Right ventricle myocardium inferior (tissue), 1 donor: ENCODE measurements around the gene HECTD4. TPM values are rescaled to one million over a fixed set of nuclear protein-coding genes. Genes with fewer than 3 reads are reported as not detected.
A peak's percentile ranks its signal among the peaks of the same experiment; 100 is the strongest.
"Not testable (repeated sequence)": the region's sequence is repeated elsewhere in the genome, so short reads cannot be mapped to it uniquely, and the experiment has no call there.

ENCODE experiments used
- ATAC-seq: fragments of 200-7000 bp; cut with Tn5 transposase; one replicate; pipeline ENCODE4 v1.9.1; 2020; ENCODE audit warnings: mild to moderate bottlenecking, moderate library complexity
- DNase-seq: peaks from one replicate; pipeline ENCODE4 v3.0.0; 2021; ENCODE audit errors: missing footprints
- intact Hi-C: fragments of 100-400 bp; cut with DNase I; formaldehyde crosslinking; loops from one replicate; pipeline ENCODE4 v1.11.0; 2022
- microRNA-seq: library from miRNA; unstranded; fragments of <30 nt; microRNA quantifications from one replicate; pipeline ENCODE4 v1.2.0, GENCODE V29; 2020
- total RNA-seq: library from RNA; stranded (reverse); fragmentation: NEBNext Ultra II Directional; extraction: Animal tissue kit (Norgen Biotek cat#: 25700); gene quantifications from one replicate; pipeline ENCODE4 v1.2.1, GENCODE V29; 2021
- donor health status: DM: no; HTN: yes; CAD: no; lungs with severe emphysema.

Gene HECTD4
- total RNA-seq, 1 donor from 2014 or later, result 22.6 TPM

DNA sequence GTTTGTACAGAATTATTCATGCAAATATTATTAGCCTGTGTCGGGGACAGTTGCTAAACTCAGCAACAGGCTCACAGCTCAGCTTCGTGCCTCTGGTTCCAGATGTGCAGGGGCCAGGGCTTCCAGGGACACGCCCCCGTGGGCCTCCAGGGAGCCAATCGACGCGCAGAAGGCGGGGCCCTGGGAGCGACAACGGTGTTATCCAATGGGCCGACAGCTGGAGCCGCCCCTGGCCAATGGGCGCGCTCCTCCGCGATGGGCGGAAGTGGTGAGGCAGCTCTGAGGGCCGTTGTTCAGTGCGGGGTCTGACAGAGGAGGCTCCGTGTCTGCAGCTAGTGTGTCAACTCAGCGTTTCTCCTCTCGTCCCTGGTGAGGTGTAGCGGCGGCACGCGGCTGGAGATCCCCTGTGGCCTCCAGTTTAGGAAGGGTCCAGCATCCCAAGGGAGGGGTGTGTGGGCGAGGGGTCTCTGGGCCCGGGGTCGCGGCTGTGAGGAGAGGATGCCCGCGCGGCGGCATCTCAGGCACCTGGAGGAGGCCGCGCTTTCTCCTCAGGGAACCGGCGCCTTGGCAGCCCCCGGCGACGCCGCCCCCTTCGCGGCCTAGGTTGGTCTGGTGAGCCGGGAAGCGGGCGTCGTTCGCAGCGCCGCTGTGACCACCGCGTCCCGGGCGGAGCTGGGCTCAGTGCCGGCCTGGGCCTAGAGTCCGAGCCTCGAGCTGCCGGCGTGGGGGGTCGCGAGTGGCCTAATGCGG is 256.8 kb downstream of the HECTD4 start, which contains the start of gene TRAFD1:
Gene TRAFD1 (plus strand): TSS at position 311 of the 750 bp plus-strand sequence. CDS start 4,963 bp downstream, outside the sequence.
- ATAC-seq, result peak; percentile 98
- peak; percentile 98 for DNase-seq
- intact Hi-C loops, result loop anchor here (1.0 to 10.0 kb wide), 2 partner anchors 17 to 259 kb away; partner anchors contain the start of genes HECTD4 and NAA25

DNA sequence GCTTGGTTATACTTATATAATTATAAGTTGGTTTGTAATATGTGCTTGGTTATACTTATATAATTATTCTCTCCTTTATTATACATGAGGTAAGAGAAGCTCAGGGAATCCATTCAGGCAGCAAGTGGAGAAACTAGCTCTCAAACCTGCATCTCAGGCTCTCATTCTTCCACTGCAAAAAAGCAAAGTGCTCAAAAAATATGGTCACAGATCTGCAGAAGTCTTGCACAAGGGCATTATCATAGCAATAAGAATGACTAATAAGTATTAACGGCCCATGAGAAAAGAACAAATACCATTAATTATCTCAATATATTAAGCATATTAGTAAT is 257.3 kb downstream of the HECTD4 start:
- intact Hi-C loops, result loop anchor here (1.0 to 10.0 kb wide), 2 partner anchors 17 to 260 kb away; partner anchors contain the start of genes HECTD4 and NAA25
- DNase-seq (no peak), ATAC-seq (no peak)

DNA sequence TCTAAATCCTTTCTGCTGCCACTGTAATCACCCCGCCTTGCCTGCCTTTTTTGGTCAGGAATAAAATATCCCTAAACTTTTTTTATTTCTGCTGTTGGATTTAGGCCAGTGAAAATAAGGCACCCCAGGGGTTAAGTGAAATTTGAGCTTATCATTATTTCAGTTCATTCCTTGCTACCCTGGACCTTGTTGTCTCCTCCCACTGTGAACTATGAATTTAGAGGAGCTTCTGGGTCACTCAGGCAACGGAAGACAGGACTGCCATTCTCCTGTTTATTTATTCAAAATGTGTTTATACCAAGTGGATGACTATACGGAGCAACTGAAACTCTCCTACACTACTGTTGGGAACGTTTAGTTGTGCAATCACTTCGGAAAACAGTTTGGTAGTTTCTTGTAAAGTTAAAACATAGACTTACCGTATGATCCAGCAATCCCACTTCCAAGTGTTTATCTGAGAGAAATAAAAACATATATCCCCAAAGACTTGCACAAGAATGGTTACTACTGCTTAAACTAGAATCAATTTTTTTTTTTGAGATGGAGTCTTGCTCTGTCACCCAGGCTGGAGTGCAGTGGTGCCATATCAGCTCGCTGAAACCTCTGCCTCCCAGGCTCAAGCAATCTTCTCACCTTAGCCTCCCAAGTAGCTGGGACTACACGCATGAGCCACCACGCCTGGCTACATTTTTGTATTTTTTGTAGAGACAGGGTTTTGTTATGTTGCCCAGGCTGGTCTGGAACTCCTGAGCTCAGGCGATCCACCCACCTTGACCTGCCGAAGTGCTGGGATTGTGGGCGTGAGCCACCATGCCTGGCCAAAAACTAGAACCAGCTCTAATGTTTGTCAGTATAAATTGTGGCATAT is 259.2 kb downstream of the HECTD4 start:
- intact Hi-C loops, result loop anchor here (10.0 kb wide), 1 partner anchor 262 kb away; the partner anchor contains the start of gene HECTD4
- DNase-seq, result no peak
- no peak for ATAC-seq

DNA sequence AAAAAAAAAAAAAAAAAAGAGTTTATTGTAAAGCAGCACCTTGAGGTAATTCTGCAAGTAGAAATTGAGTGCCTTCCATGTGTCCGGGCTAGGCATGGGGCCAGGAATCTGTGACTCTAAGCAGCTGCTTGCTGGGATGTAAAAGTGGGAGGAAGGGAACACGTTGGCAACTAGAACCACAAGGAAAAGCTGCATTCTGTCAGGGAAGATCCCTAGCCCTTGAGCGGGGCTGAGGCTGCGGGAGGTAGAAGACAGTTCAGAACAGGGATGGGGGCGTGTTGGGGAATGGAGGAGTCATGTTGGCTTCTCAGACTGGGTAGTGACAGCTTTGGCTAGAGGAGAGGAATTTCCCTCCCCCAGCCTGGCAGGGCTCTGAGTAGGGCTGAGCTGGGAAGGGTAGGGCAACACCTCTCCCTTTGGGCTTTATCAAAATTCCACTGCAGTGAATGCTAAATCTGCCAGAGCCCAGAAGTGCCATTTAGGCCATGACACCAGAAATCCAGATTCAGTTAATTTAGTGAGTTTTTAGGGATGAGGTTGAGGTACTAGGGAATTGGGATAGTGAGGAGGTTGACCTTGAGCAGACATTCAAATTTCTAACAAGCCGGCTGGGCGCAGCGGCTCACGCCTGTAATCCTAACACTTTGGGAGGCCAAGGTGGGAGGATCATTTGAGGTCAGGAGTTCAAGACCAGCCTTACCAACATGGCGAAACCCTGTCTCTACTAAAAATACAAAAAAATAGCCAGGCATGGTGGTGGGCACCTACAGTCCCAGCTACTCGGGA is 260.3 kb downstream of the HECTD4 start:
- ATAC-seq (peak; percentile 68), DNase-seq (peak; percentile 74)
- intact Hi-C loops, result loop anchor here (10.0 kb wide), 1 partner anchor 263 kb away; the partner anchor contains the start of gene HECTD4

DNA sequence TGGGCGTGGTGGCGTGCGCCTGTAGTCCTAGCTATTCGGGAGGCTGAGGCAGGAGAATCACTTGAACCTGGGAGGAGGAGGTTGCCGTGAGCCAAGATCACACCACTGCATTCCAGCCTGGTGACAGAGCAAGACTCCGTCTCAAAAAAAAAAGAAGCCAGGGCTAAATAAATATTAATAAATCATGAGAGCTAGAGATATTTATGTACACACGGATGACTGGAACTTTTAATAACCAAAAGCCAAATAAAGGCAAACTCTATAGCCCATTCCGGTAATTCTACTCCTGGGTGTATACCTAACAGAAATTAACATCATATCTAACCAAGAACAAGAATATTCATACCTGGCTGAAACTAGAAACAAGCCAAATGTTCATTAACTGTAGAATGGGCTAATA is 264.5 kb downstream of the HECTD4 start:
- DNase-seq (no peak), ATAC-seq (no peak)
- intact Hi-C loops, result no loop called here

DNA sequence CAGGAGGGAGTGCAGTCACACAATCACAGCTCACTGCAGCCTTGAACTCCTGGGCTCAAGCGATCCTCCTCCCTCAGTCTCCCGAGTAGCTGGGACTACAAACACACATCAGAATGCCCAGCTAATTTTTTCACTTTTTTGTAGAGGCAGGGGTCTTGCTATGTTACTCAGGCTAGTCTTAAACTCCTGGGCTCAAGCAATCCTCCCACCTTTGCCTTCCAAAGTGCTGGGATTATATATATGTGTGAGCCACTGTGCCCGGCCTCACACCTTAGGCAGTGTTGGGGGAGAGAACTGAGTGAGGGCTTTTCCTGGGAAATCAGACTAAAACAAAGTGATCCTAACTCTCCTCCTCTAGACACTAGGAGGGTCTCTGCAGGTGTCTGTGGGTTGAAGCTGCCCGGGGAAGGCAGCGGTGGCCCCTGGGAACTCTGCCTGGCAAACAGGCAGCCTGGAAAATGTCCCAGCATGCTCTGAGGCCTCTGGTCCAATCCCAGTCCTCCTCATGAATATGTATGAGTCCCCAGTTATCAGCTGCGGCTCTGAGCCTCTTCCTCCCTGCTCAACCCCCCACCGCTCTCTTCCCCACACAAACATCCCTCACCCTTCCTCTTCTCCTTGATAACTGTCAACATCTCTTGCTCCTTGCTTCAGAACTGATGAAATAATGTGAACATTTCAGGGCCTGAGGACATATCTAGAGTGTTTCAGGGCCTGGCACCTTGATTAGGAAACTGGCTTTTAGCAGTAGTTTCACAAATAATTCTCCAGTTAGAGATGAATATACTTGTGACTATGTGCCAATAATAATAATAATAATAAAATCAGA is 265.8 kb downstream of the HECTD4 start:
- DNase-seq (peak; percentile 69), ATAC-seq (peak; percentile 95)
- intact Hi-C loops, result no loop called here

DNA sequence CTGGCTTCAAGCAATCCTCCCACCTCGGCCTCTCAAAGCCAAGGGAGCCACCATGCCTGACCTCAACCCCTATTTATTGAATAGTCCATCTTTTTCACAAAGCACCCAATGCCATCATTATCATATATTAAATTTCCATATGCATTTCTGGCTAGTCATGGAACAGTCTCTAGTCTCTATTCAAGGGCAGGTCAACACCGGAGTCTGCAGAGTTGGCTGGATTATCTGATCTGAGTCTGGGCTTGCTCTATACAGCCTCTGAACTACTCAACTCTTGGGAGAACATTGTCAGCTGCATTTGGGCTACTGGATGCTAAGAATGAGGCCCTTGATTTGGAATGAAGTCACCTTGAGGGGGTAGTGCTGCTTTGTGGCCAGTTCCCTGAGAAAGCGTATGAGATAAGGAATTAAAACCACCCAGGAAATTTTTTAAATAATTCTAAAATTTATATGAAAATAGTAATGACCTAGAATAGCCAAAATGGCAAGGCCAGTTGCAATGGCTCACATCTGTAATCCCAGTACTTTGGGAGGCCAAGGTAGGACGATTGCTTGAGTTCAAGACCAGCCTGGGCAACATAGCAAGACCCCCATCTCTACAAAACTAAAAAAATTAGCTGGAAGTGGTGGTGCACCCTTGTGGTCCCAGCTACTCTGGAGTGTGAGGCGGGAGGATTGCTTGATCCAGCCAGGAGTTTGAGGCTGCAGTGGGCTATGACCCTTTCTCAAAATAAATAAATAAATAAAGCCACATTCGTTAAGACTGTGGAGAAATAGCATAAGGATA is 266.8 kb downstream of the HECTD4 start:
- intact Hi-C loops, result no loop called here
- DNase-seq, result no peak
- no peak for ATAC-seq

DNA sequence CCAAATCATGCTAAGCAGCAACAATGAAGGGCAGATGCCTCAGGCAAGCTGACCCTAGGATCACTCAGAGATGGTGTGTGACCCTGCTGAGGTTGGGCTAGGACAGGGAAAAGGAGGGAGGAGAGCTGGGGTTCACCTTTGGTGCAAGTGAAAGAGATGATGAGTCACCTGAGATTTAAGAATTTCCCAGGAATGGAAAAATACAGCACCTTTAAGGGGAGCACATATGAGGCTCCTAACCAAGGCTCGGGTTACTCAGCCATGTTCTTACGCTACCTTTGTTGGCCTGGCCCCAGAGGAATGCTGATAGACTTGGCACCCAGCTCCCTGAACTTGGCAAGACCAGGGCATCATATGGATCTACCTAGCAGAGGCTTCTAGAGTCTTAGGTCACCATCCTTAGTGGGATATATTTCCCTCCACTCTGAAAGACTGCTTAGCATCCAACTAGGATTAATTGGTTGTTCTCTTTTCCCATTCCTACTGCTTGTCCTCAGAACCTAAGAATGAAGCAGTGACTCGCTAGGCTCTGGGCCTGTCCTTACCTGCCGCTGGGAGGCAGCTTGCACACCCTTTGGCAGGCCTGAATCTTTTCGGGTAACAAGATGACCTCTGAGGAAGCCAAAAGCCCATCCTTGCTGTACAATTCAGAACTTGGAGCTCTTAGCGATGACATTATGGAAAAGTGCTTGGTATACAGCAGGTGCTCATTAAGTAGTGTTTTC is 269.7 kb downstream of the HECTD4 start:
- intact Hi-C loops, result no loop called here
- ATAC-seq, result no peak

DNA sequence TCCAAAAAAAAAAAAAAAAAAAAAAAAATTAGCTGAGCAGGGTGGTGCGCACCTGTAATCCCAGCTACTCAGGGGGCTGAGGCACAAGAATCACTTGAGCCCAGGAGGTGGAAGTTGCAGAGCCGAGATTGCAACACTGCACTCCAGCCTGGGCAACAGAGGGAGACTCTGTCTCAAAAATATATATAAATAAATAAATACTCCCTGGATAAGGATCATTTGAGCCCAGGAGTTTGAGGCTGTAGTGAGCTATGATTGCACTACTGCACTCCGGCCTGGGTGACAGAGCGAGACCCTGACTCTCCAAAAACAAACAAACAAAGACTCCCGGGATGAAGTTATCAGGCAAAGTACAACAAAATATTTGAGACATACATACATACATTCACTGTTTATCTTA is 270.3 kb downstream of the HECTD4 start:
- ATAC-seq (no peak), DNase-seq (no peak)
- intact Hi-C loops, result no loop called here

More for the DNA sequence above, 269.7 kb downstream of the HECTD4 start:
- no peak for DNase-seq

DNA sequence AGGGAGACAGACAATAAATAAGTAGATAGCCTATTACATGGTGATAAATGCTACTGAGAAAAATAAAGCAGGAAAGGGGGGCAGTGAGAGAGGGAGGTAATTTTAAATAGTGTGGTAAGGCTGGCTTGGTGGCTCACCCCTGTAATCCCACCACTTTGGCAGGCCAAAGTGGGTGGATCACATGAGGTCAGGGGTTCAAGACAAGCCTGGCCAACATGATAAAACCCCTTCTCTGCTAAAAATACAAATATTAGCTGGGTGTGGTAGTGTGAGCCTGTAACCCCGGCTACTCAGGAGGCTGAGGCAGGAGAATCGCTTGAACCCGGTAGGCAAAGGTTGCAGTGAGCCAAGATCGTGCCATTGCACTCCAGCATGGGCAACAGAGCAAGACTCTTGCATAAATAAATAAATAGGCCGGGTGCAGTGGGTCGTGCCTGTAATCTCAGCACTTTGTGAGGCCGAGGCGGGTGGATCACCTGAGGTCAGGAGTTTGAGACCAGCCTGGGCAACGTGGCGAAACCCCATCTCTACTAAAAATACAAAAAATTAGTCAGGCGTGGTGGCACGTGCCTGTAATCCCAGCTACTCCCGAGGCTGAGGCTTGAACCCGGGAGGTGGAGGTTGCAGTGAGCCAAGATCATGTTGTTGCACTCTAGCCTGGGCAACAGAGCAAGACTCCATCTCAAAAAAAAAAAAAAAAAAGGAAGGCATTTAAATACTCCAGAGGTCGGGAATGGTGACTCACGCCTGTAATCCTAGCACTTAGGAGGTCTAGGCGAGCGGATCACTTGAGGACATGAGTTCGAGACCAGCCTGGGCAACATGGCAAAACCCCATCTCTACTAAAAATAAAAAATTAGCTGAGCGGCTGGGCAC is 271.2 kb downstream of the HECTD4 start:
- intact Hi-C loops, DNase-seq, ATAC-seq: not testable (repeated sequence)

Small RNAs within 50 kb of the gene (microRNA-seq; reads per million reads assigned to microRNA genes)
- gene MIR6861, result not detected

Other genes with a start within 250 kb of the HECTD4 start
- 646 TPM for gene RPL6, start 27.2 kb upstream of the HECTD4 start, total RNA-seq
- gene PTPN11, start 36.5 kb upstream of the HECTD4 start, total RNA-seq, result 114 TPM